Upper lobe of right lung (tissue), 1 donor: ENCODE data around the gene SEZ6. TPM values are rescaled to one million over a fixed set of nuclear protein-coding genes. Genes with fewer than 3 reads are reported as not detected.

ENCODE experiments used
- ATAC-seq: fragments of 200-7000 bp; cut with Tn5 transposase; one replicate; pipeline ENCODE4 v1.9.1; 2020; ENCODE audit warnings: mild to moderate bottlenecking, moderate library complexity
- DNase-seq: peaks from one replicate; pipeline ENCODE4 v3.0.0-alpha.2; 2020
- H3K27ac ChIP-seq: fragments of 200-600 bp; one replicate; pipeline ENCODE4 v1.8.0; 2022
- H3K27me3 ChIP-seq: fragments of 200-600 bp; one replicate; pipeline ENCODE4 v1.8.0; 2022; ENCODE audit warnings: mild to moderate bottlenecking
- H3K36me3 ChIP-seq: fragments of 200-600 bp; one replicate; pipeline ENCODE4 v1.8.0; 2022
- H3K4me1 ChIP-seq: fragments of 200-600 bp; one replicate; pipeline ENCODE4 v1.8.0; 2022
- H3K4me3 ChIP-seq: fragments of 200-600 bp; one replicate; pipeline ENCODE4 v1.8.0; 2022; ENCODE audit warnings: mild to moderate bottlenecking
- H3K9me3 ChIP-seq: fragments of 200-600 bp; one replicate; pipeline ENCODE4 v1.8.0; 2022
- intact Hi-C: fragments of 100-400 bp; cut with DNase I; formaldehyde crosslinking; loops from one replicate; pipeline ENCODE4 v1.11.0; 2022
- total RNA-seq: library from RNA; stranded (reverse); fragmentation: NEBNext Ultra II Directional; extraction: Animal tissue kit (Norgen Biotek cat#: 25700); gene quantifications from one replicate; pipeline ENCODE4 v1.2.1, GENCODE V29; 2021
- TF ChIP-seq, protein P1 (sequence below): fragments of 200-600 bp; IDR thresholded peaks from one replicate; pipeline ENCODE4 v1.8.0; 2022; ENCODE audit warnings: antibody characterized with exemption
- donor health status: DM: no; HTN: yes; CAD: no; lungs with severe emphysema.

Gene SEZ6
- total RNA-seq, 1 donor from 2014 or later, result not detected

DNA sequence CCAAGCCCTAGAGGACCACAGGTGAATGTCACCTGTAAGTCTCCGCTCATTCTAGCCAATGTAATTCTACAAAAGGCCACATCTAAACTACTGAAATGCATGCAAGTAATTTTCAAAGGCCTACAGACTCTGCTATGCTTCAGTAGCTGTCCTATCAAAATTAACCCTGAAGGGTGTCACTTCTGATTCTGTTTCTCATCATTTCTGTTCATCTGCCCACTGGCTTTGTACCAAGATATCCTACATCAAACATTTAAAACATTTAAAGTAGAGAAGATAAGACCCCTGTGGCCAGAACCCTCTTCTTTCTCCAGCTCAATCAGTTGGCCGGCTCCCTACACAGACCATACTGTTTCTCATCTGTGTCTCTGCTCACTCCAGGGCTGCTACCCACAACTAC lies 76.0 kb downstream of the SEZ6 start:
- H3K4me3 ChIP-seq, result no peak overlapping the region
- H3K27ac ChIP-seq, result no peak overlapping the region
- DNase-seq, result no peak
- H3K27me3 ChIP-seq, result no peaks in the 10 kb centered on the region
- peaks cover 23% of the 10 kb centered on the region for H3K36me3 ChIP-seq
- intact Hi-C loops, result no loop called here
- TF ChIP-seq, protein P1, sequence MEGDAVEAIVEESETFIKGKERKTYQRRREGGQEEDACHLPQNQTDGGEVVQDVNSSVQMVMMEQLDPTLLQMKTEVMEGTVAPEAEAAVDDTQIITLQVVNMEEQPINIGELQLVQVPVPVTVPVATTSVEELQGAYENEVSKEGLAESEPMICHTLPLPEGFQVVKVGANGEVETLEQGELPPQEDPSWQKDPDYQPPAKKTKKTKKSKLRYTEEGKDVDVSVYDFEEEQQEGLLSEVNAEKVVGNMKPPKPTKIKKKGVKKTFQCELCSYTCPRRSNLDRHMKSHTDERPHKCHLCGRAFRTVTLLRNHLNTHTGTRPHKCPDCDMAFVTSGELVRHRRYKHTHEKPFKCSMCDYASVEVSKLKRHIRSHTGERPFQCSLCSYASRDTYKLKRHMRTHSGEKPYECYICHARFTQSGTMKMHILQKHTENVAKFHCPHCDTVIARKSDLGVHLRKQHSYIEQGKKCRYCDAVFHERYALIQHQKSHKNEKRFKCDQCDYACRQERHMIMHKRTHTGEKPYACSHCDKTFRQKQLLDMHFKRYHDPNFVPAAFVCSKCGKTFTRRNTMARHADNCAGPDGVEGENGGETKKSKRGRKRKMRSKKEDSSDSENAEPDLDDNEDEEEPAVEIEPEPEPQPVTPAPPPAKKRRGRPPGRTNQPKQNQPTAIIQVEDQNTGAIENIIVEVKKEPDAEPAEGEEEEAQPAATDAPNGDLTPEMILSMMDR, result no peak
- H3K4me1 ChIP-seq, result peaks cover 27% of the 10 kb centered on the region
- H3K9me3 ChIP-seq, result no peaks in the 10 kb centered on the region
- ATAC-seq, result no peak

DNA sequence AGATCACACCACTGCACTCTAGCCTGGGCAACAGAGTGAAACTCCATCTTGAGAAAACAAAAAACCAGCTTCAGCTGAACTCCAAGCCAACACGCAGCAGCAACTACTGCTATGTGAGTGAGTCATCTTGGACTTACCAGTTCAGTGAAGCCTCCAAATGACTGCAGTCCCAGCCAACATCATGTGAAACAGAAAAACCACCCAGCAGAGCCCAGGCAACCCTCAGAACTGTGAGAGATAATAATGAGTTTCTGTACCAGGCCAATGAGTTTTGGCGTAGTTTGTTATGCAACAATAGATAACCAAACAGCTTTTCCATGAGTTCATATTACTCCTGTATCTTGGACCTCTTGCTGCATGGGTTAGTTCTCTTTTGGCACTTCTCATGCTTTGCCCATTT lies 77.8 kb downstream of the SEZ6 start:
- intact Hi-C loops, result no loop called here
- TF ChIP-seq, protein P1, result no peak
- no peak overlapping the region for H3K4me3 ChIP-seq
- H3K9me3 ChIP-seq, result no peaks in the 10 kb centered on the region
- H3K27me3 ChIP-seq, result no peaks in the 10 kb centered on the region
- no peak for DNase-seq
- H3K27ac ChIP-seq, result no peak overlapping the region
- peaks cover 27% of the 10 kb centered on the region for H3K4me1 ChIP-seq
- ATAC-seq, result no peak
- peaks cover 36% of the 10 kb centered on the region for H3K36me3 ChIP-seq

DNA sequence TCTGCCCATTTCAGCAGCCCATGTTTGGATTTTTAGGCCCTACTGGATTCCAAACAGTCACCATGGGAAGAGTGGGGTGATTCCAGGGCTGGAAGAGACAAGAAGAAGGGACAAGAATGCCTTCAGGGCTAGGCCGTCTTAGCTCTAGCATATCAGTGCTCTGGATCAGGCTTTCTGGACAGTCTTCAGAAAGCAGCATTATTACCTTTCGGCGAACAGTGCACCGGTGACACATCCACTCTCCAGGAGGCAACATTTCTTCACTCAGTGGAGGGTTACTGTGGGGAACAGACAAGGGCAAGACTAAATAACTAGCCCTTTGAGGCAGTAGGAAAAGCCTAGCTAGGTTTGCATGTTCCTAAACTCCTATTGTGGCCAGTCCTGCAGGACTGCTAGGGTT lies 79.0 kb downstream of the SEZ6 start:
- peaks cover 43% of the 10 kb centered on the region for H3K36me3 ChIP-seq
- H3K9me3 ChIP-seq, result no peaks in the 10 kb centered on the region
- H3K27me3 ChIP-seq, result no peaks in the 10 kb centered on the region
- H3K27ac ChIP-seq, result peak overlapping the region; percentile 67
- TF ChIP-seq, protein P1, result no peak
- intact Hi-C loops, result no loop called here
- no peak for DNase-seq
- no peak for ATAC-seq
- peaks cover 27% of the 10 kb centered on the region for H3K4me1 ChIP-seq
- no peak overlapping the region for H3K4me3 ChIP-seq

DNA sequence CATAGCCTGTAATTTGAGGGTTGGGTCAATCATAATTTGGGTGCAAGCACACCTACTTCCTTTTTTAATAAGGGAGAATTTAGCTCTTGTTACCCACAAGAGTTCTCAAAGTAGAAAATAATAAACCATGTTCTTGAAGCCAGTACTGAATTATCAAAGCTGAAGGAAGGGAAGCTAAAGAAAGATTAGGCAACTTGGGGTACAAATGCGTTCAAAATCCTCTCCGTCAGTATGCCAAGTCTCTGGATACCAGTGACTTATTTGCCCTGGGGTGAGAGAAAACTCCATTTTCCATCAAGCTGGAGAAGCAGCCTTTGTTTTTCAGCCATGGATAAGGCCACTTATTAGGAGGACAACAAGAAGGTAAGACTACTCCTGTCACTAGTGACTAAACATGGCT lies 79.5 kb downstream of the SEZ6 start:
- Histone ChIP-seq H3K4me1 (peaks cover 27% of the 10 kb centered on the region), H3K27me3 (no peaks in the 10 kb centered on the region), H3K27ac (peak overlapping the region; percentile 67), H3K9me3 (no peaks in the 10 kb centered on the region), H3K4me3 (no peak overlapping the region), H3K36me3 (peaks cover 48% of the 10 kb centered on the region)
- DNase-seq, result no peak
- no peak for ATAC-seq
- TF ChIP-seq, protein P1, result no peak
- intact Hi-C loops, result no loop called here

DNA sequence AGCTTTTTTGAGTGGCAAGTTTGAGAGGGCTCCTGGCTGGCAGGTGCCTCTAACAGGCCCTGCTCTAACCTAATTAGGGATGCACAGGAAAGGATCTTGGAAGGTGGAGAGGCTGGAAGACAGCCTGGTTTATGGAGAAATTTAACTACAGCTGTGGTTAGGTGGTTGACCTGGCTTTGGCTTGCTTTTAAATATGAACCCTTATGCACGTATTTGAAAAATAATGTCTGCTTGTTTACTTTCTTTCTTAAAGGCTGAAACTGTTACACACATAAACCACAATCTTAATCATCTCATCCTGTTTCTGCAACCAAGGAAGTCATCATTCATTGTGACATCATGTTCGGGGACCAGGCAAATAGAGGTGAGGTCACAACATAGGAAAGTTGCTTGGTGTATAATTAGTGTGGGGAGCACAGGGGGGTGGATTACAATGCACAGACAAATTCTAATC lies 79.9 kb downstream of the SEZ6 start:
- Histone ChIP-seq H3K27me3 (no peaks in the 10 kb centered on the region), H3K27ac (peak overlapping the region; percentile 67), H3K4me1 (peaks cover 27% of the 10 kb centered on the region), H3K4me3 (no peak overlapping the region), H3K36me3 (peaks cover 52% of the 10 kb centered on the region), H3K9me3 (no peaks in the 10 kb centered on the region)
- DNase-seq, result no peak
- TF ChIP-seq, protein P1, result no peak
- peak; percentile 84 for ATAC-seq
- intact Hi-C loops, result no loop called here

DNA sequence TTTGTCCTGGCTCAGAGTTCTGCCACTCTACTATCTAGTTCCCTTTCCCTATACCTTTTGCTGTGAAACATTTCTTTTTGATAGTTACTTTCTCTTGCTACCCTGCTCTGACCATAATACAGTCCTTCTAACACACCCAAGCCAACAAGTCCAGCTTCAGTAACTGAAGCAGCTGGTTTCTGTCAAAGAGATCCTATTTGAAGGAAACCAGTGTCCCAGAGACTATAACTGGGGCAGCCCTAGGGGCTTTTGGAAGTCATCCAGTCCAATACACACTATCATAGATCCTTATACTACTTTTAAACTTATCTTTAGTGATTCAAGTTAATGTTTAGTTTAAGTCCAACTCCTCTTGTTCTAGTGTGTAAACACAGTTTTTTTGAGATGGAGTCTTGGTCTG lies 85.6 kb downstream of the SEZ6 start:
- no peak overlapping the region for H3K4me3 ChIP-seq
- intact Hi-C loops, result no loop called here
- no peaks in the 10 kb centered on the region for H3K27me3 ChIP-seq
- TF ChIP-seq, protein P1, result no peak
- H3K9me3 ChIP-seq, result no peaks in the 10 kb centered on the region
- ATAC-seq, result no peak
- H3K4me1 ChIP-seq, result peaks cover 4% of the 10 kb centered on the region
- H3K36me3 ChIP-seq, result peaks cover 95% of the 10 kb centered on the region
- no peak overlapping the region for H3K27ac ChIP-seq
- no peak for DNase-seq
